DMS79 (cell line): ENCODE measurements around the gene NACC2.

Experiments used
- DNase-seq: peaks from one replicate; lab custom pipeline; 2025; lab: John Stamatoyannopoulos, UW

Gene NACC2, protein sequence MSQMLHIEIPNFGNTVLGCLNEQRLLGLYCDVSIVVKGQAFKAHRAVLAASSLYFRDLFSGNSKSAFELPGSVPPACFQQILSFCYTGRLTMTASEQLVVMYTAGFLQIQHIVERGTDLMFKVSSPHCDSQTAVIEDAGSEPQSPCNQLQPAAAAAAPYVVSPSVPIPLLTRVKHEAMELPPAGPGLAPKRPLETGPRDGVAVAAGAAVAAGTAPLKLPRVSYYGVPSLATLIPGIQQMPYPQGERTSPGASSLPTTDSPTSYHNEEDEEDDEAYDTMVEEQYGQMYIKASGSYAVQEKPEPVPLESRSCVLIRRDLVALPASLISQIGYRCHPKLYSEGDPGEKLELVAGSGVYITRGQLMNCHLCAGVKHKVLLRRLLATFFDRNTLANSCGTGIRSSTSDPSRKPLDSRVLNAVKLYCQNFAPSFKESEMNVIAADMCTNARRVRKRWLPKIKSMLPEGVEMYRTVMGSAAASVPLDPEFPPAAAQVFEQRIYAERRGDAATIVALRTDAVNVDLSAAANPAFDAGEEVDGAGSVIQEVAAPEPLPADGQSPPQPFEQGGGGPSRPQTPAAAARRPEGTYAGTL

GRCh38 chr9:136095070-136096058 is at the start of gene NACC2:
Gene NACC2, minus strand, starts transcription at chr9:136095289. Its CDS starts 44,768 bp downstream, at chr9:136050521.
- DNase-seq: no peak

- DNase-seq: no peak
Measured at GRCh38 chr9:136144450-136144849, 49.4 kb upstream of the NACC2 start.

DNA sequence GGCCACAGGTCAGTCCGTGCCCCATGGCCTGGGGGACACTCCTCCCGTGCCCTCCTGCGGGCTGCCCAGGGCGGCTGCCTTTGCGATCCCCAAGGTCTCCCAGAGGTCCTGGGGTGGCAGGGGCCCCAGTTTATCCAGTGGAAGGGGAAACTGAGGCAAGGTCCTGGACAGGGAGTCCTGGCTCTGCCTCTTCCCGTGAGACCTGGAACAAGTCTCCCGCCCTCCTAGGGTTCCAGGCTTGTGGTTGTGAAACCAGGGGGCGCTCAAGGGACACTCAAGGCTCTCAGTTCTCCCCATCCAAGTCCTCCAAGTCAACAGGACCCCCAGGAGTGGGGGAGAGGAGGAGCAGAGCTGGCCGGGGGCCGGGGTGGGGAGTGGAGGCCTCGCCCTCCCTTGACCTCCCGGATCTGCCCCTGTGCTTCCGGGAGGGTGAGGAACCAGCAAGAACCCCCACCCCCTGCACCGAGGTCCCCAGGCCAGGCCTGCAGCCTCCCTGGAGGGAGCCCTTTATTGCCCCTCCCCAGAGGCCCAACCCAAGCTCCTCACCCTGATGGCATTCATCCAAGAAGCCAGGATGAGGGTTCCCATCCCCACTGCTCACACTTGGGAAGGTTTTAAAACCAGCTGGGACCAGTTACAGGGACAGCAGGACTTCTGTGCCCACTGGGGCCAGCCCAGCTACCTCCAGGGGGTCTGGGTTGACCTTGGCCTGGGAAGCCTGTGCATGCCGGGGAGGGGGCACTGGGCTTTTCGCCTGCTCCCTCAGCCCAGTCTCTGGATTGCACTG is 48.3 kb upstream of the NACC2 start:
- peak; percentile 22 for DNase-seq

DNA sequence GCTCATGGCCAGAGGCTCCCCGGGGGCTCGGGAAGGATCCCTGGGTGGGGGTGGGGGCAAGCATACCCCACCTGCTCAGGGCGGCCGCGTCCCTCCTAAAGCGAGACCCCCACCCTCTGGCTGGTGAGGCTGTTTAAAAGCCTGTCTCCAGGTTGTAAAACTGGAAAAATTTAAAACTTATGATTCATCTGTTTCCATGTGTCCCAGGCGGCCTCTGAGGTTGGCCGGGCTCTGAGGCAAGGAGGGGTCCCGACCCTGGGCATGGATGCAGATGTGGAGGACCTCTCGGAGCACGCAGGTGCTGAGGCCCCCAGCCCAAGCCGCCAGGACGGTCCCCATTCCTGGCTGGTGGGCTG is 47.7 kb upstream of the NACC2 start:
- no peak for DNase-seq

DNA sequence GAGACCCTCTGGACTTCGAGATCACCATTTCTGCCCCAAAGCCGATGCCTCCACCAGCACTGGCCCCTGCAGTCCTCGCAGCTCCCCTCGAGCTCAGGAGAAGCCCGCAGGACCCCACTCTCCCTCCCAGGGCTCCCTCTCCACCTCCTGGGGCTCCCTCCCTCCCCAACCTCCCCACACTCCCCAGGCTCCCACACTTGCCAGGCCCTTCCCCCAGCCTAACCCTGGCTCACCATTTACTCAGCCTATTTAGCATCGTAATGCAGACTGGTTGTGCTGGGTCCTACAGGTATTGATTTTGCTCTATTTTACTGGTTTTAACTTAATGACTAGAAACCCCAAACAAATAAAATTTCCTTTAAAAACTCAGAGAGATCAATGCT is 47.3 kb upstream of the NACC2 start:
- no peak for DNase-seq

- no peak for DNase-seq
Measured at GRCh38 chr9:136141682-136142413, 46.8 kb upstream of the NACC2 start.

- peak; percentile 93 for DNase-seq
Measured at GRCh38 chr9:136140966-136141365, 45.9 kb upstream of the NACC2 start.

DNA sequence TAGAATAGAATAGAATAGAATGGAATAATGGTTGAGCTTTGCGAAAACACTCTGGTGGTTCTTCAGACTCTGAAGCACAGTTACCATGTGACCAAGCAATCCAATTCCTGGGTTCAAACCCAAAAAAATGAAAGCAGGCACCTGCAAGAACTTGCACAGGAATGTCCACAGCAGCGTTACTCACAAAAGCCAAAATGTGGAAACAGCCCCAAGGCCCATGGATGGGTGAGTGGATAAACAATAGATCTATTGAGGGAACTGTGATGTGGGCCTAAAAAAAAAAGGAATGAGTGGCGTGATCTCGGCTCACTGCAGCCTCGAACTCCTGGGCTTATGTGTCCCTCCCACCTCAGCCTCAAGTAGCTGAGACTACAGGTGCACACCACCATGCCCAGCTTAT is 45.0 kb upstream of the NACC2 start:
- DNase-seq: no peak

- no peak for DNase-seq
Measured at GRCh38 chr9:136138566-136138965, 43.5 kb upstream of the NACC2 start.

DNA sequence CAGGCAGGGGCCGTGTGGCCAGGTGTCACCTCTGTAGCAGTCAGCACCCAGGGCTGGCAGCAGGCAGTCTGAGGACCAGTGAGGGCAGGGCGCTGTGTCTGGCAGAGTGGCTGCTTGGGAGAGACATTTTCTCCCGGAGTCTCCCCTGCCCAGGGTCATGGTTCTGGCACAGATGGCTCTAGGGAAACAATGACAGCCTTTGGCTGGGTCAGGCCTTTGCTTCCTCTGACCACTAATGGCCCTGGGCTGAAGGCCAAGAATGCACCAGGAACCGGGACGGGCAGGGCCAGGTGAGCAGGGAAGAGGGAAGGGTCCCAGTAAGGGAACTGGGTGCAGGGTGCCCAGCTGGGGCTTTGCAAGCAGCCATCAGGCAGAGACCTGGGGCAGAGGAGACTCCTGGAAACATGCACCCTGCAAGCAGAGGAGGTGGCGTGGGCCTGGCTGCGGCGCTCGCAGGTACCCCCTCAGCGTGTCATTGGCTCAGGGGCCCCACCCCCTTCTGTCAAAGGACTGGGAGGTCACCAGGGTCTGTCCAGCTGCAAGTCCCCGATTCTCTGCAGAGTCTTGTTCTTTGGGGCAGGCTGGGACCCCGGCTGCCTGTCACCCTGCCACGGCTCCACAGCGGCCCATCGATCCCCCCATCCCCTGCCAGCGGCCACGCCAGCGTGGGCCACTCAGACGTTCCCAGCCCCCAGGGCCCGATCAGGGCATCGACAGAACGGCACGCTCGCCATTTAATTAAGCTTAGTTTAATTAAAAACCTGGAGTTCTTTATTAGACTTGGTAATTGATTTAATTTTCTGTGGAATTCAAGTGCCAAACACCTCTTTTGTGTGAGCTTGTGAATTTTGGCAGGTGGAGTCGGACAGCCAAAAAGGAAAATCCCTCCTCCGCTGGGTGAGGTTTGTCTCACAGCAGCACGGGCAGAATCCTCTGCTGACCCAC is 42.5 kb upstream of the NACC2 start:
- DNase-seq: peak; percentile 33

- DNase-seq: no peak
Measured at GRCh38 chr9:136136127-136136925, 41.2 kb upstream of the NACC2 start.

DNA sequence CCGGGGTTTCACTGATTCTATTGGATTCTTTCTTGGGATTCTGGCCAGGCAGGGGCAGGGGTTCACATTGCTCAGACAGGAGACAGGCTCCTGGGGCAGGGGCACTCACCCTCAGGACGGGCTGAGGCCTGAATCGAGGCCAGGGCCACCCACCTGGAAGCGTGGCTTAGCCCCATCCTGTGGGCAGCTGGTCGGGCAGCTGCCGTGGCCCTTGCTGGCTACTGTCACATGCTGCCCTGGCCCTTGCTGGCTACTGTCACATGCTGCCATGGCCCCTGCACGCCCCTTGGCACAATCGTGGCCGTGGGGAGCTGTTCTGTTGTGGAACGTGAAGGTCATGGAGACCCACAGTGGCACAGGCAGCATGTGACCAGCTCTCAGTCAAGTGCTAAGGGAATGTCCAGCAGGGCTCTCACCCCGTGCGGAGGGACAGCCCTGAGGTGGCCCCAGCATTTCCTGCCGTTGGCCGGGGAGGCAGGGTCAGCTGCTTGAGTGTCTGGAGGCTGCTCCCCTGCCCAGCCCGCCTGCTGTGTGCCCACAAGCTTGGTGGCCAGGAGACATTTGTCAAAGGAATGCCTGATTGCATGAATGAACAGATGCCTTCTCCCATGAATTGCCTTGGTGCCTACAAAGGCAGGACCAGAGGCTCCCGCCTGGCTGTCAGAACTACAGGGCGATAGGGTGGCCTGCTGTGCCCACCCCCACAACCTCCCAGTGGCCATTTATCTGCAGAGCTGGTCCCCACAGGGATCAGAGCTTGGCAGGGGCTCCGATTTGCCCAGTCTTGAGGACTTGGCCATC is 40.4 kb upstream of the NACC2 start:
- no peak for DNase-seq

GRCh38 chr9:136133959-136134484 is 38.9 kb upstream of the NACC2 start:
- DNase-seq: no peak

DNA sequence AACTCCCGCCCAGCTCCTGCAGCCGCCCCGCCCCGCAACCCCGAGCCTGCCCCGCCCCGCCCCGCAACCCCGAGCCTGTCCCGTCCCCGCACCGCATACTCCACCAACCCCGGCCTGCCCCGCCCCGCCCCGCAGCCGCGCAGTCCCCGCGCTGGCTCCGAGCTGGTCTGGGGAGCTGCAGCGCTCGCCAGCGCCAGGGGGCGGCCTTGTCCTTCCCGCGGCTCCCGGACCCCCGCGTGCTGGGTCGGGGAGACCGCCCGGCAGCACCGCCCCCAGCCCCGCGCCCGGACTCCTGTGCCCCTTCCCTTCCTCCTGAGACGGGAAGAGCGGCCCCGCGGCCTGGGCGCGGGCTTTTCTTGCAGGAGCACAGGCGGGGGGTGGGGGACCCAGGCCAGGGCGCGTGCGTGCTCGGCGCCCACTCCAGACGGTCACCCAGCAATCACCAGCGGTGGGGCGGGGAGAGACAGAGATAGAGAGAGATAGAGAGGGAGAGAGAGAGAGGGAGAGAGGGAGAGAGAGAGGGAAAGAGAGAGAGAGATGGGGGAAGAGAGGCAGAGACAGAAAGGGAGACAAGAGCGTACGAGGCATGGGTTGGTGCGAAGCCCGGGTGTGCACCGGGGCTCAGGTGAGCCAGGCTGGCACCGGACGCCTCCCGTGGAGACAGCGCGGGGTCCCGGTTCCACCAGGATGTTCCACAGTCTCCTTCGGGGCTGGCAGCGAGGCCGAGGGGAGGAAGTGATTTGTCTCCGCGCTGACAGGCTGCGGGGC is 38.3 kb upstream of the NACC2 start:
- no peak for DNase-seq

- DNase-seq: no peak
Measured at GRCh38 chr9:136132512-136133050, 37.5 kb upstream of the NACC2 start.

GRCh38 chr9:136131629-136132511 is 36.8 kb upstream of the NACC2 start:
- DNase-seq: no peak
